ENCODE results near the gene DTD1. TPM values are rescaled to one million over a fixed set of nuclear protein-coding genes. Genes with fewer than 3 reads are reported as not detected.

DTD1 gene
- total RNA-seq, 2 donors from 2014 or later, result 15.5 to 16.9 TPM

DNA sequence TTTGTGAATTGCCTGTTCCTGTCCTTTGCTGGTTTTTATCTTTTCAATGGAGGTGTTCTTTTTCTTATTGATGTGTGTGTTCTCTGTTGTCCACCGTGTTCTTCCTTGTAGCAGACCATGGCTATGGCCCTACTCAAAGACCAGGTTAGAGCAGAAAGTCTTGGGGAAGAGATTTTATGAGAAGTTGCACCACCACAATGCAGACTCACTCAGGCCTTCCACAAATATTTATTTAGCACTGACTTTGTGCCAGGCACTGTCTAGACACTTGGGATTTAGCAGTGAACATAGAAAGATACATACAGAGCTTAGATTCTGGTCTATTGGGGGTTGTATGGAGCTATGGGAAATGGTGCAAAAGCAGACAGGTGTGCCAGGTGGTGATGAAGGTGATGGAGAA is 98.8 kb downstream of the DTD1 start:
- TF ChIP-seq, protein P1, sequence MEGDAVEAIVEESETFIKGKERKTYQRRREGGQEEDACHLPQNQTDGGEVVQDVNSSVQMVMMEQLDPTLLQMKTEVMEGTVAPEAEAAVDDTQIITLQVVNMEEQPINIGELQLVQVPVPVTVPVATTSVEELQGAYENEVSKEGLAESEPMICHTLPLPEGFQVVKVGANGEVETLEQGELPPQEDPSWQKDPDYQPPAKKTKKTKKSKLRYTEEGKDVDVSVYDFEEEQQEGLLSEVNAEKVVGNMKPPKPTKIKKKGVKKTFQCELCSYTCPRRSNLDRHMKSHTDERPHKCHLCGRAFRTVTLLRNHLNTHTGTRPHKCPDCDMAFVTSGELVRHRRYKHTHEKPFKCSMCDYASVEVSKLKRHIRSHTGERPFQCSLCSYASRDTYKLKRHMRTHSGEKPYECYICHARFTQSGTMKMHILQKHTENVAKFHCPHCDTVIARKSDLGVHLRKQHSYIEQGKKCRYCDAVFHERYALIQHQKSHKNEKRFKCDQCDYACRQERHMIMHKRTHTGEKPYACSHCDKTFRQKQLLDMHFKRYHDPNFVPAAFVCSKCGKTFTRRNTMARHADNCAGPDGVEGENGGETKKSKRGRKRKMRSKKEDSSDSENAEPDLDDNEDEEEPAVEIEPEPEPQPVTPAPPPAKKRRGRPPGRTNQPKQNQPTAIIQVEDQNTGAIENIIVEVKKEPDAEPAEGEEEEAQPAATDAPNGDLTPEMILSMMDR (IDR thresholded peaks at IDR 0.05), result no peak
- no peaks in the 10 kb centered on the region for H3K27me3 ChIP-seq
- H3K27ac ChIP-seq, result no peak overlapping the region
- H3K9me3 ChIP-seq, result no peaks in the 10 kb centered on the region
- no peaks in the 10 kb centered on the region for H3K36me3 ChIP-seq
- no peak overlapping the region for H3K4me3 ChIP-seq
- no peaks in the 10 kb centered on the region for H3K4me1 ChIP-seq
- no peak for DNase-seq (ENCODE audit: low spot score)

DNA sequence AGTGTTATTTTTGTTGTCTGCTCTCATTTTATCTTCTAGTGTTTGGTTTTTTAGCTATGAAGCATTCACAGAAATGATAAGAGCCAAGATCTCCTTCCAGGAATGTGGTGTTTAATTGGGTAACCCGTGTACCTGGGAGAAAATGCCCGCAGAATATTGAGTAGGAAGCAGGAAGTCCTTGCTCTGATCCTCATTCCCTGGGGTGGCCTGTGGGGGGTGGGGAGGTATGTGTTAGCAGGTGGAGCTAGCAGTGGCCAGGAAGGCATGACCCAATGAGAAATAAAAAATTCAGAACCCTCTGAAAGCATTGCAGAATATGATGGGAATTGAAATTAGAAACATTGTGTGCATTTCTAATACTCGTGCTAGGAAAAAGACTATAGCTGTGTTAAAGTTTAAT is 100.8 kb downstream of the DTD1 start:
- H3K4me1 ChIP-seq, result no peaks in the 10 kb centered on the region
- H3K4me3 ChIP-seq, result no peak overlapping the region
- DNase-seq (ENCODE audit: low spot score), result no peak
- H3K27me3 ChIP-seq, result no peaks in the 10 kb centered on the region
- H3K27ac ChIP-seq, result no peak overlapping the region
- H3K36me3 ChIP-seq, result no peaks in the 10 kb centered on the region
- TF ChIP-seq, protein P1 (IDR thresholded peaks at IDR 0.05), result no peak
- H3K9me3 ChIP-seq, result no peaks in the 10 kb centered on the region

DNA sequence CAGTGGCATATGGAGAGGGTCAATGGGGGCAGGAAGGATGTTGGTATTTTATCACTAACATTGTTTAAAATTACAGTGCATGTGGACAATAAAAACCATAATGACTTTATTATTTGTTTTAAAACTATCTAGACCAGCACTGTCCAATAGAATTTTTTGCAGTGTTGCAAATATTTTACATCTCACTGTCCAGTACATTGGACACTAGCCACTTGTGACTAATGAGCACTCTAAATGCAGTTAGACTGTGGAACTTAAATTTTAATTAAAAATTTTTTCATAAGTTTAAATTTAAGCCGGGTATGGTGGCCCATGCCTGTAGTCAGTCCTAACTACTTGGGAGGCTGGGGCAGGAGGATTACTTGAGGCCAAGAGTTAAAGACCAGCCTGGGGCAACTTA is 101.7 kb downstream of the DTD1 start:
- Histone ChIP-seq H3K4me3 (no peak overlapping the region), H3K9me3 (no peaks in the 10 kb centered on the region), H3K4me1 (no peaks in the 10 kb centered on the region), H3K27ac (no peak overlapping the region), H3K27me3 (no peaks in the 10 kb centered on the region), H3K36me3 (no peaks in the 10 kb centered on the region)
- TF ChIP-seq, protein P1 (IDR thresholded peaks at IDR 0.05), result no peak
- DNase-seq (ENCODE audit: low spot score), result no peak

DNA sequence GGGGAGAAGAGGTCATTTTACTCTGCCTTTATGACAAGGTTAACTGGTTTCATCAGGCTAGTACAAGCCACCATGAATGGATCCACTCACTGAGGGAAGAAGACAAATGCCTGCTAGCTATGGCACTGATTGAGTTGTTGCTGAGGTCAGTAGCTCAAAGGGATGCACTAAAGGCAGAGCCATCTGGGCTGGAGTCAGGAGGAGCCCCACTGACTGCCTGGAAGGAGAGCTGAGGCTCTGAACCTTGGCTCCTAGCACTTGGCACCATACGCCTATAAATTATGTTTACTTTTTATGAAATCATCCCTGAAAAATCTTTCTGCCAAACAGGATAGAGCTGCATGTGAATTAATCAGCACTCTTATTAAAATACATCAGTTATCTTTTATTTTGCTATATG is 104.6 kb downstream of the DTD1 start:
- no peaks in the 10 kb centered on the region for H3K4me1 ChIP-seq
- no peaks in the 10 kb centered on the region for H3K27me3 ChIP-seq
- H3K27ac ChIP-seq, result no peak overlapping the region
- no peak for DNase-seq (ENCODE audit: low spot score)
- H3K4me3 ChIP-seq, result no peak overlapping the region
- TF ChIP-seq, protein P1 (IDR thresholded peaks at IDR 0.05), result no peak
- H3K36me3 ChIP-seq, result no peaks in the 10 kb centered on the region
- H3K9me3 ChIP-seq, result no peaks in the 10 kb centered on the region

DNA sequence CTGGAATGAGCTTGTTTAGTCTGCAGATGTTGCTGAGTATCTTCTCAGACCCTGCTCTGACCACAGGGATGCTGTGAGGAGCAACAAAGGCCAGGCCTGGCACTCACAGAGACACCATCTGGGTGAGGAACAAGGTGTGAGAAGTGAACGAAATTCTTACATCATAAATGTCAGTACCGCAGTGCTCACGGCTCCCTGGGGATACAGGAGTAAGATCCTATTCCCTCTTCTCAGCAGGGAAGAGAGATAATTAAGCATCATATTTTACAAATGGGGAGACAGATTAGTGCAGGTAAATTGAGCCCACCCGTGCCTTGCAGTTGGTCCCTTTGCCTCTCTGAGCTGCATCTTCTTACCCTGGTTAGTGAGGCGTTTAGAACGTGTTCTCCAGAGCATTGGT is 106.2 kb downstream of the DTD1 start:
- H3K4me1 ChIP-seq, result no peaks in the 10 kb centered on the region
- no peak for DNase-seq (ENCODE audit: low spot score)

DNA sequence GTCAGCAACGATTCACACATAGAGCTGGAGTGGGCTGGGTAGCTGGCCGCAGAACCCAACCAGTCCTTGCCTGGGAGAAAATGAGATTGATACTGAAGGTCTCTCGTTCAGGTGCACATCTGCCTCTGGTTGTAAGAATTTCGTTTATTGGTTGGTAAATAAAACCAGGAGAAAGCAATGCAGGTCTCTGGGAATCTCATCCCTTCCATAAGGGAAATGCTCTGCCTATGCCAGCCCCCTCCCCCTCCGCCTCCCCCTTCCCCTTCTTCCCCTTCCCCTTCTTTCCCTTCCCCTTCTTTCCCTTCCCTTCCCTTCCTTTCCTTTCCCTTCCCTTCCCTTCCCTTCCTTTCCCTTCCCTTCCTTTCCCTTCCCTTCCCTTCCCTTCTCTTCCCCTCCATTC is 107.3 kb downstream of the DTD1 start:
- Histone ChIP-seq H3K36me3 (no peaks in the 10 kb centered on the region), H3K4me3 (no peak overlapping the region), H3K4me1 (no peaks in the 10 kb centered on the region), H3K27ac (no peak overlapping the region), H3K9me3 (no peaks in the 10 kb centered on the region), H3K27me3 (no peaks in the 10 kb centered on the region)
- DNase-seq (ENCODE audit: low spot score), result no peak
- TF ChIP-seq, protein P1 (IDR thresholded peaks at IDR 0.05), result no peak

More for the DNA sequence above, 106.2 kb downstream of the DTD1 start:
- Histone ChIP-seq H3K9me3 (no peaks in the 10 kb centered on the region), H3K4me3 (no peak overlapping the region), H3K27ac (no peak overlapping the region), H3K27me3 (no peaks in the 10 kb centered on the region), H3K36me3 (no peaks in the 10 kb centered on the region)
- TF ChIP-seq, protein P1 (IDR thresholded peaks at IDR 0.05), result no peak
